Gastrocnemius medialis (tissue), 4 donors: ENCODE data around the gene LRRFIP1. TPM values are rescaled to one million over a fixed set of nuclear protein-coding genes. Genes with fewer than 3 reads are reported as not detected.

Experiments
- ATAC-seq, 2 donors: fragments of 150-250 bp; one replicate each; pipeline ENCODE4 v1.9.1; 2016
- DNase-seq, 2 donors: peaks; one replicate each; pipeline ENCODE4 v3.0.0-alpha.2; 2019
- H3K27ac ChIP-seq, 4 donors: fragments of 200-600 bp; sonication (generic); 1 replicate in 1 of 4; 2 replicates in 3 of 4; pipeline ENCODE4 v1.5.1; 2016 to 2018; ENCODE audit warnings: mild to moderate bottlenecking in 2 of 4, moderate library complexity in 1 of 4
- H3K27me3 ChIP-seq, 3 donors: fragments of 200-600 bp; sonication (generic) in 2 of 3; 1 replicate in 1 of 3; 2 replicates in 2 of 3; pipeline versions ENCODE4 v1.5.1 to v1.6.0; 2016 to 2019; ENCODE audit warnings: mild to moderate bottlenecking in 1 of 3, moderate library complexity in 1 of 3
- H3K36me3 ChIP-seq, 2 donors: fragments of 200-600 bp; sonication (generic) in 1 of 2; one replicate each; pipeline ENCODE4 v1.5.1; 2017 to 2018
- H3K4me1 ChIP-seq, 2 donors: fragments of 200-600 bp; sonication (generic) in 1 of 2; one replicate each; pipeline ENCODE4 v1.5.1; 2016 to 2017; ENCODE audit warnings: mild to moderate bottlenecking in 2 of 2
- H3K4me3 ChIP-seq, 4 donors: fragments of 200-600 bp; sonication (generic) in 3 of 4; 1 replicate in 1 of 4; 2 replicates in 3 of 4; pipeline ENCODE4 v1.5.1; 2016 to 2019; ENCODE audit warnings: mild to moderate bottlenecking in 2 of 4
- H3K9me3 ChIP-seq, 3 donors: fragments of 200-600 bp; sonication (generic) in 2 of 3; 1 replicate in 1 of 3; 2 replicates in 2 of 3; pipeline ENCODE4 v1.5.1; 2016 to 2019
- POLR2A ChIP-seq, 2 donors: fragments of 450-650 bp; IDR thresholded peaks; one replicate each; pipeline ENCODE4 v1.6.1; 2017; ENCODE audit warnings: antibody characterized with exemption in 2 of 2, mild to moderate bottlenecking in 2 of 2, moderate library complexity in 2 of 2
- in situ Hi-C, 4 donors: fragments of 200-750 bp; cut with MboI; loops; one replicate each; pipeline versions ENCODE4 v1.15.0 to v1.8.0; 2017; ENCODE audit warnings: low sequenced_read_pairs in 4 of 4
- intact Hi-C: fragments of 100-400 bp; cut with DNase I; formaldehyde crosslinking; loops from one replicate; pipeline ENCODE4 v1.15.1; 2023; ENCODE audit warnings: low total_unique reads
- total RNA-seq, 4 donors: library from RNA; depleted of rRNA; stranded (reverse); fragments of >200 nt; gene quantifications; one replicate each; pipeline versions ENCODE4 v1.1.0 to v1.2.3, GENCODE V29; 2016
- TF ChIP-seq, protein P1 (sequence below), 5 experiments: fragments of 450-650 bp in 3 of 5; fragments of 200-600 bp in 2 of 5; sonication (generic) in 2 of 5; IDR thresholded peaks in 4 of 5; conservative IDR thresholded peaks in 1 of 5; 1 replicate in 4 of 5; 2 replicates in 1 of 5; pipeline ENCODE4 v1.5.1; 2016 to 2019; ENCODE audit warnings: antibody characterized with exemption in 5 of 5, mild to moderate bottlenecking in 3 of 5, moderate library complexity in 3 of 5

LRRFIP1 gene
- total RNA-seq, 4 donors from 2014 or later = 37.9 to 74.1 (median 54.0) TPM

DNA sequence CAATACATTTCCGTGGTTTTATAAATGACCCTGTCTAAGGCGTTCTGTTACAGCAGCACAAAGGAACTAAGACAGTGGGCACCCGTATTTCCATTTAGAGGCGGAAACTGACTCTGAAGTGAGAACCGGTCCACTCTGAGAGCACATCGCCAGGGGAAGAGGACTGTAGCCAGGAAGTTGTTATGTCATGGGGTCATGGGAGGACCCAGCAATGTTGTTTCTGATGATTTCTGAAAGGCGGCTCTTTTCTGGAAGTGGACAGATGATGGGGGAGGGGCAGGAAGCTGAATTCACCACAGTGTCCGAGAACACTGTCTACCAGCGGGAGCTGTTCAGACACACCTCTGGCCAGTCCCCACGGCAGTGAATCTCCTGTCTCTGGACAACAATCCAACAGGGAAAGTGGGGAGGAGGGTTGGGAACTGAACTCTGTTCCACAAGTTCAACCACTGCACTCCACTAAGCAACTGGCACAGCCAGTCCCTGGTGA is 2.1 kb upstream of the LRRFIP1 start:
- in situ Hi-C loops = no loop called here

DNA sequence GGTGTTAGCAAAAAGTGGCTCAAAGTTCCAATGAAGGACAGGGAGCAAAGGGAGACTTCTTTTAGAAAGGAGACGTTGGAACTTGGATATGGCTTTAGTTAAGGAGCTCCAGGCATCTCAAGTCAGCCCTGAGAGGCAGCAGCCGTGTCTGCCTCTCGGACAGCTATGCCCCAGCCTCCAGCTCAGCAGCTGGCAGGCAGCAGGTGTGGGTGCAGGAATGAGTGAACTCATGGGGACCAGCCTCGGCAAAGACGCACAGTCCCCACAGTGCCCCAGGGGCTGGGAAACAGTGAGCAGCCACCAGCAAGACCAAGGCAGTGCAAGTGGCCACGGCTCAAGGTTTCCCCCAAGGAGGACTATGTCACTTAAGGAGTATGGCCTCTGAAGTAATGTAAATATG is 1.6 kb upstream of the LRRFIP1 start:
- Histone ChIP-seq H3K27ac (peak overlapping the region; percentile 84 to 88 (median 86)), H3K4me1 (peaks cover 28 to 37% of the 10 kb centered on the region in 2 donors), H3K9me3 (no peaks in the 10 kb centered on the region), H3K27me3 (no peaks in the 10 kb centered on the region), H3K4me3 (no peak overlapping the region), H3K36me3 (no peaks in the 10 kb centered on the region)
- intact Hi-C loops (no loop called here), in situ Hi-C loops (no loop called here)
- no peak for DNase-seq
- ATAC-seq = no peak
- TF ChIP-seq, protein P1, sequence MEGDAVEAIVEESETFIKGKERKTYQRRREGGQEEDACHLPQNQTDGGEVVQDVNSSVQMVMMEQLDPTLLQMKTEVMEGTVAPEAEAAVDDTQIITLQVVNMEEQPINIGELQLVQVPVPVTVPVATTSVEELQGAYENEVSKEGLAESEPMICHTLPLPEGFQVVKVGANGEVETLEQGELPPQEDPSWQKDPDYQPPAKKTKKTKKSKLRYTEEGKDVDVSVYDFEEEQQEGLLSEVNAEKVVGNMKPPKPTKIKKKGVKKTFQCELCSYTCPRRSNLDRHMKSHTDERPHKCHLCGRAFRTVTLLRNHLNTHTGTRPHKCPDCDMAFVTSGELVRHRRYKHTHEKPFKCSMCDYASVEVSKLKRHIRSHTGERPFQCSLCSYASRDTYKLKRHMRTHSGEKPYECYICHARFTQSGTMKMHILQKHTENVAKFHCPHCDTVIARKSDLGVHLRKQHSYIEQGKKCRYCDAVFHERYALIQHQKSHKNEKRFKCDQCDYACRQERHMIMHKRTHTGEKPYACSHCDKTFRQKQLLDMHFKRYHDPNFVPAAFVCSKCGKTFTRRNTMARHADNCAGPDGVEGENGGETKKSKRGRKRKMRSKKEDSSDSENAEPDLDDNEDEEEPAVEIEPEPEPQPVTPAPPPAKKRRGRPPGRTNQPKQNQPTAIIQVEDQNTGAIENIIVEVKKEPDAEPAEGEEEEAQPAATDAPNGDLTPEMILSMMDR (IDR thresholded peaks at IDR 0.05 in 4 of 5, conservative IDR thresholded peaks at IDR 0.05 in 1 of 5) = no peak
- TF ChIP-seq POLR2A (IDR thresholded peaks at IDR 0.05) = no peak

More for the DNA sequence above, 2.1 kb upstream of the LRRFIP1 start:
- TF ChIP-seq, protein P1 (IDR thresholded peaks at IDR 0.05 in 4 of 5, conservative IDR thresholded peaks at IDR 0.05 in 1 of 5) = no peak
- H3K36me3 ChIP-seq = no peaks in the 10 kb centered on the region
- no peak for ATAC-seq
- H3K27ac ChIP-seq = peak overlapping the region; percentile 84 to 88 (median 86)
- intact Hi-C loops = no loop called here
- H3K4me3 ChIP-seq = no peak overlapping the region
- peak; percentile 38 to 59 for DNase-seq
- H3K9me3 ChIP-seq = no peaks in the 10 kb centered on the region
- H3K27me3 ChIP-seq = no peaks in the 10 kb centered on the region
- H3K4me1 ChIP-seq = peaks cover 23 to 31% of the 10 kb centered on the region in 2 donors

DNA sequence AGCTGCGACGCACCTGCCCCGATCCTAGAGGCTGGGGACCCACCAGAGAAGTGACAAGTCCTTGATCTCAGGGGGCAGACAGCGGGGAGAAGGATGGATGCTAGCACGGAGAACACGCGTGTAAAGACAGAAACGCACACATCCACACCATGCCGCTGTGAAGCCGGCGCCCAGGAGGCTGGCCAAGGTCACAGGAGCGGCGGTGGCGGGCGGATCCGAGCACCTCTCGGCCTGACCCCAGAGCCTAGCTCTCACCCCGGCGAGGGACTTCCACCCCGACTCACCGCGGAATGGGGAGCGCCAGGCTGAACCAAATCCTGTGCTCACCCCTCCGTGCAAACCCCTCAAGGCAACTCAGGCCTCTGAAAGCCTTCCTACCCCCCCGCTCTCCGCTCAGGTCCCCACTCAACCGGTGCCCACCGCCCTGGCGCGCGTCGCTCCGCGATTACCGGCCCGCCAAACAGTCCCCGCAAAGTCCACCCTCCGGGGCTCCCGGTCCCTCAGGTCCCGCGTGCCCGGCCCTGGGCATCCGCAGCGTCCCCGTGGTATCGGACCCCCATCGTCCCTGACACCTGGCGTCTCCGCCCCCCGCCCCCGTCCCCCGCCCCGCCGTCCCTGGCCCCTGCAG is 460 bp upstream of the LRRFIP1 start:
- peak; percentile 6 to 12 for ATAC-seq
- peak overlapping the region; percentile 84 to 88 (median 86) for H3K27ac ChIP-seq
- in situ Hi-C loops = no loop called here
- H3K4me3 ChIP-seq = peak overlapping the region; percentile 59 to 70 (median 62)
- no peaks in the 10 kb centered on the region for H3K36me3 ChIP-seq
- DNase-seq = no peak
- no peaks in the 10 kb centered on the region for H3K27me3 ChIP-seq
- peaks cover 36 to 48% of the 10 kb centered on the region in 2 donors for H3K4me1 ChIP-seq
- intact Hi-C loops = no loop called here
- no peaks in the 10 kb centered on the region for H3K9me3 ChIP-seq
- TF ChIP-seq, protein P1 (IDR thresholded peaks at IDR 0.05 in 4 of 5, conservative IDR thresholded peaks at IDR 0.05 in 1 of 5) = no peak
- TF ChIP-seq POLR2A (IDR thresholded peaks at IDR 0.05) = no peak

DNA sequence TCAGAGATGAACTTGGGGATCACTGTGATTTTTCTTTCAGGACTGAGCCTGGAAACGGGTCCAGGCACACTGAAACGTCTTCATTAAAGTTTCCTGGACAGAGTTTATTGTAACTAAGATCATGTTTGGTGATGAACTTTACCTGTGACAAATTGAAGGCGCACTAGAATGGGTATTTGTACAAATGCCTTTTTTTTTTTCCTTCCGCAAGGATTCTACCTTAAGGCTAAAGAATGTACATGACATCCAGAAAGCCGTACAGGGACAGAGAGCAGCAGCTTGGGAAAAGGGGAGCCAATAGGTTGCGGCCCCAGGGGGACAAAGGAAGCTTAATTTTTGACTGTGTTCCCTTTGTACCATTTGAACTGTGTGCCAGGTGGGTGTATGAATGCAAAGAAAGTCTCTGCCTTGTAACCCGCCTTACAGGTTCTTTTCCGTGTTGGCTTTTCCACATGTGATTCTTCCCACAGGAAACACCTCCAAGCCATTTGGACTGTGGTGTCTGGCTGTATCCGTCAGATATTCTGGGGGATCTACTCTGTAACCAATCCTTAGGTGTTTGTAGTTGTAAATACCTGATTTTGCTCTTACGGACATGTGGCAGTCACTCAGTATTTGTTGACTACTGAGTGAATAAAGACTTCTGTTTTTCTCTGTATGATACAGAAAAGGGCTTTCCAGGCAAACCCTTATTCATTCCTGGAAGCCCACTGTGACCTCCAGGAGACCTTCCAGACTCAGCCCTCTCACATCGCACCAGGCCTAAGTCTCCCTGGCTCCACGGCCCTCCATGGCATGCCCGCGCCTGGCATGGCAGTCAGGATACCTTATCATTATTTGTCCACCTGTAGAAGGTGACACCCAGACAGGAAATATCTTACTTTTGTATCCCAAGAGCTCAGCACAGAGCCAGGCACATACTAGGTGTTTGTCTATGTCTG is 1.1 kb downstream of the LRRFIP1 start:
- H3K9me3 ChIP-seq = no peaks in the 10 kb centered on the region
- ATAC-seq = no peak
- H3K4me1 ChIP-seq = peaks cover 50 to 64% of the 10 kb centered on the region in 2 donors
- no peaks in the 10 kb centered on the region for H3K36me3 ChIP-seq
- DNase-seq = no peak
- H3K27me3 ChIP-seq = no peaks in the 10 kb centered on the region
- intact Hi-C loops (loop anchor here (1.0 kb wide), 1 partner anchor 9 kb away; no protein-coding TSS in a partner anchor), in situ Hi-C loops (no loop called here)
- H3K4me3 ChIP-seq = peak overlapping the region; percentile 59 to 70 (median 62)
- no peak for TF ChIP-seq POLR2A (IDR thresholded peaks at IDR 0.05)
- TF ChIP-seq, protein P1 (IDR thresholded peaks at IDR 0.05 in 4 of 5, conservative IDR thresholded peaks at IDR 0.05 in 1 of 5) = no peak
- peak overlapping the region; percentile 84 to 88 (median 86) for H3K27ac ChIP-seq
